NCI-H748 (cell line): ENCODE data around the gene RNU2-1.
"Not testable (repeated sequence)": the region's sequence is repeated elsewhere in the genome, so short reads cannot be mapped to it uniquely, and the experiment has no call there.

Source experiments
- DNase-seq: peaks from one replicate; lab custom pipeline; 2025; ENCODE audit not compliant: unreplicated experiment; lab: John Stamatoyannopoulos, UW

Gene RNU2-1

GRCh38 chr17:43233877-43234276 lies at the start of gene RNU2-1:
TSS of gene RNU2-1 (minus strand) at chr17:43233977.
- not testable (repeated sequence) for DNase-seq

DNA sequence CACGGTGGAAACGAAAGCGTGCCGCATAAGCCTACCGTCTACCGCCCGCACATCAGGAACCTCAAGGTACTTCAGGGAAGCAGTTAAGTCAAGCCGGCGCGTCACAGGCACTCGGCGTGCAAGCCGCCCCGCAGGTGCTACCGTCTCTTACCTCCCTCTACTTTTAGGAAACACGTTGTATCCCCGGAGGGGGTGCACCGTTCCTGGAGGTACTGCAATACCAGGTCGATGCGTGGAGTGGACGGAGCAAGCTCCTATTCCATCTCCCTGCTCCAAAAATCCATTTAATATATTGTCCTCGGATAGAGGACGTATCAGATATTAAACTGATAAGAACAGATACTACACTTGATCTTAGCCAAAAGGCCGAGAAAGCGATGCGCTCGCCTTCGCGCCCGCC lies 39.1 kb upstream of the RNU2-1 start:
- DNase-seq: not testable (repeated sequence)

DNA sequence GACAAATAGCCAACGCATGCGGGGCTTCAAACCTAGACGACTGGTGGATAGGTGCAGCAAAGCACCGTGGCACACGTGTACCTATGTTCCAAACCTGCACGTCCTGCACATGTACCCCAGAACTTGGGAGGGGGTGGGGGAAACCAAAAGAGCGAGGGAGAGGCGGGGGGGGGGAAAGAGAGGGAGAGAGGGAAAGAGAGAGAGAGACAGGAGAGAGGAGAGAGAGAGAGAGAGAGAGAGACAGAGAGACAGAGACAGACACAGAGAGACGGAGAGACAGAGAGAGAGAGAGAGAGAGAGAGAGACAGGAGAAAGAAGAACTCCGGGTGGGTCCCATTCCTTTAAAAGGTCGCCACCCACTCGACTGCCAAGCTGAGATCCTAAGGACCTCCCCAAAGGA lies 38.7 kb upstream of the RNU2-1 start:
- DNase-seq: not testable (repeated sequence)

DNA sequence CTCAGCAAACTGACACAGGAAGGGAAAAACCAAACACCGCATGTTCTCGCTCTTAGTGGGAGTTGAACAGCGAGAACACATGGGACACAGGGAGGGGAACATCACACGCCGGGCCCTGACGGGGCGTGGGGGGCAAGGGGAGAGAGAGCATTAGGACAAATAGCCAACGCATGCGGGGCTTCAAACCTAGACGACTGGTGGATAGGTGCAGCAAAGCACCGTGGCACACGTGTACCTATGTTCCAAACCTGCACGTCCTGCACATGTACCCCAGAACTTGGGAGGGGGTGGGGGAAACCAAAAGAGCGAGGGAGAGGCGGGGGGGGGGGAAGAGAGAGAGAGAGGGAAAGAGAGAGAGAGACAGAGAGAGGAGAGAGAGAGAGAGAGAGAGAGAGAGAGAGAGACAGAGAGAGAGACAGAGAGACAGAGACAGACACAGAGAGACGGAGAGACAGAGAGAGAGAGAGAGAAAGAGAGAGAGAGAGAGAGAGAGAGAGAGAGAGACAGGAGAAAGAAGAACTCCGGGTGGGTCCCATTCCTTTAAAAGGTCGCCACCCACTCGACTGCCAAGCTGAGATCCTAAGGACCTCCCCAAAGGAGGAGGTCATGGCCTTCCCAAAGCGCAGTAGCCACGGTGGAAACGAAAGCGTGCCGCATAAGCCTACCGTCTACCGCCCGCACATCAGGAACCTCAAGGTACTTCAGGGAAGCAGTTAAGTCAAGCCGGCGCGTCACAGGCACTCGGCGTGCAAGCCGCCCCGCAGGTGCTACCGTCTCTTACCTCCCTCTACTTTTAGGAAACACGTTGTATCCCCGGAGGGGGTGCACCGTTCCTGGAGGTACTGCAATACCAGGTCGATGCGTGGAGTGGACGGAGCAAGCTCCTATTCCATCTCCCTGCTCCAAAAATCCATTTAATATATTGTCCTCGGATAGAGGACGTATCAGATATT lies 37.1 kb upstream of the RNU2-1 start:
- not testable (repeated sequence) for DNase-seq

DNA sequence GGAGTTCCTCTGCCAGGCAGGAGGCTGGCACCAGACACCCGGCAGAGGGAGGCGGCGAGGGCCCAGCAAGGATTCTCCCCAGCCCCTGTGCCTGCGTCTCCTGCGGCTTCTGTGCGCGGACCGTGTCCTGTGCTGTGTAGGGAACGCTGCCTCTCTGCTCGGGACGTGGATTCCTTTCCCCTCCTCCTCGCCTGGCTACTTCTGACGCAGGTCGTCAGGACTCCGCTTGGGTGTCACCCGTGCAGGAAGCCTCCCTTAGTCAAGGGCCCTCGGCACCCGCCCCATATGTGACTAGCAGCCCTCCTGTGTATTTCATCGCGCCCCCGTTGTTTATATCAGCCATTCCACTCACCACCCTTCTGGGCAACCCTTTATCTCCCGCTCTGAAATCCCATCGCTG lies 12.7 kb upstream of the RNU2-1 start:
- DNase-seq: not testable (repeated sequence)

- not testable (repeated sequence) for DNase-seq
Observed at GRCh38 chr17:43240596-43241352, 7.0 kb upstream of the RNU2-1 start.

GRCh38 chr17:43239597-43239996 lies 5.8 kb upstream of the RNU2-1 start:
- DNase-seq: not testable (repeated sequence)

- DNase-seq: not testable (repeated sequence)
Observed at GRCh38 chr17:43233263-43233662, 514 bp downstream of the RNU2-1 start.

- not testable (repeated sequence) for DNase-seq
Observed at GRCh38 chr17:43232021-43232699, 1.6 kb downstream of the RNU2-1 start.

- DNase-seq: not testable (repeated sequence)
Observed at GRCh38 chr17:43231205-43232020, 2.4 kb downstream of the RNU2-1 start.

DNA sequence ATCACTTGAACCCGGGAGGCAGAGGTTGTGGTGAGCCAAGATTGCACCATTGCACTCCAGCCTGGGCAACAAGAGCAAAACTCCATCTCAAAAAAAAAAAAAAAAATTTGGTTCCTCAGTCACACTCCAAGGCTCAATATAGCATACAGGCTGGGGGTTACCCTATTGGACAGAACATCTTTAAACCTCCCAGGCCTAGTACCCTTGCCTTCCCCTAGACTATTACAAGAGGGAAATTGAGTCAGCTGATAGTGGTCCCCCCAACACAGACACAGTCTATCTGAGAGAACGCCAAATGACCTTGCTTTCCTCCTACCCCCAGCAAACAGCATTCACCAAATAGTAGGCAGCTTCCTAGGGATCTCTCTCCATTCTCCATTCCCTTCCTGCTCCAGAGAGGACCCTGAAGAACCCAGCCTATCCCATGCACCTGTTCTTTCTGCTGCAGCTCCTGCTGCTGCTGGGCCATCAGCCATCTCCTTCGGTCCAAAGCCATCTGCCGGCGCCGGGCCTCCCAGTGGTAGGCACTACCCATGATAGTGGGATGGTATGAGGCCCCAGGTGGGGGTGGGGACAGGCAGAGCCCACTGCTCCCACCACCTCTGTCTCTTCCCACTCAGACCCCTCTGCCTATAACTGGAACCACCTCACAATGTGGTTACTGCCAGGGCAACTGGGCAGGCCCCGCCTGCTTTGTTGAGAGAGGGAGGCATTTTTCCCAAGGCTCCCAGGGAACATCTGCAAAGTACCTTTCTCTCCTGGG lies 5.6 kb downstream of the RNU2-1 start, which contains the start of gene CCDC200:
TSS of gene CCDC200 (minus strand) at position 604 of the 763 bp plus-strand sequence. CDS start at position 535, 69 bp downstream.
- DNase-seq: not testable (repeated sequence)

GRCh38 chr17:43226393-43226792 lies 7.4 kb downstream of the RNU2-1 start:
- no peak for DNase-seq

- no peak for DNase-seq
Observed at GRCh38 chr17:43224146-43224705, 9.6 kb downstream of the RNU2-1 start.

GRCh38 chr17:43220511-43221125 lies 13.2 kb downstream of the RNU2-1 start:
- no peak for DNase-seq

- DNase-seq: no peak
Observed at GRCh38 chr17:43219746-43220380, 13.9 kb downstream of the RNU2-1 start.

DNA sequence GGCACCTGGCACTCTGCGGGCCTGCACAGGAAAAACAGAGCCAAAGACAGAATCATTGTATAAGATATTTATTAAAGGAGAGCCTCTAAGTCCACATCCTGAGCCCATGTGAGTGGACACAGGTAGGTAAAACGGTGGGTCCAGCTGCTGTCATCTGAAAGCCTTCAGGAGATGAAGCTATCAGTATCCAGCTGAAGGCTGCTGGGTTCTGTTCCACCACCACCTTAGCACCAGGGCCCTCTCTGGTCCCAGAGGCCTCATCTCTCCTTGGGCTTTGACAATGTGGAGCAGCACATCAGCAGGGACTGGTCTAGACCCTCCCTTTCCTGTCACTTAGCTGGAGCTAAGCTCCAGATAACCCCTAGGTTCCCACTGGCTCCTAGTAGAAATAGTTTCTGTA lies 14.8 kb downstream of the RNU2-1 start:
- DNase-seq: no peak

DNA sequence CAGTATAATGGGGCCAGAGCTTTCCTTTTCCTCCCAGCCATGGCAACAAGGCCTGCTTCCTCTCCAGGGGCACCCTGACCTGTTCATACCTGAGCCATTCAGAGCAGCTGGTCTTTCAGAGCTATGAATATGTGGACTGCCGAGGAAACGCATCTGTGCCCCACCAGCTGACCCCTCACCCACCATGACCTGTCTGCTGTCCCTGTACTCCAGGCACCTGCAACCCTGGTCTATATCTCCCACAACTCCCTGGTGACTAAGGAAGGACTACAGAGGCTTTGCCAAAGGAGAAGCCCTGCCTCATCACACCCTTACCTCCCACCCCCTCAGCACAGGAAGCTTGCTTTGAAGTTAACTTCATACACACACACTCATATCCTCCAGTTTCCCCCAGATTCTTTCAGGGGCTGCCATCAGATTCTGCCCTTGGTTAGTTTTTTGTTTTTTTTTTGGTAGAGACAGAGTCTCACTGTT lies 16.1 kb downstream of the RNU2-1 start:
- DNase-seq: no peak
